Uterus (tissue), 2 donors: Measurements from ENCODE around the gene OR5T3.

Source experiments
- POLR2A ChIP-seq, 2 donors: fragments of 450-650 bp; IDR thresholded peaks; one replicate each; pipeline ENCODE4 v1.6.1; 2016; ENCODE audit warnings: antibody characterized with exemption in 2 of 2, mild to moderate bottlenecking in 1 of 2, moderate library complexity in 1 of 2
- TF ChIP-seq, protein P1 (sequence below), 4 experiments: fragments of 200-600 bp in 2 of 4; fragments of 450-650 bp in 2 of 4; sonication (generic) in 2 of 4; IDR thresholded peaks; one replicate each; pipeline ENCODE4 v1.5.1; 2016 to 2019; ENCODE audit warnings: antibody characterized with exemption in 4 of 4, mild to moderate bottlenecking in 2 of 4, moderate library complexity in 1 of 4

GRCh38 chr11:56214537-56214936, 37.5 kb upstream of the OR5T3 start:
- TF ChIP-seq, protein P1, sequence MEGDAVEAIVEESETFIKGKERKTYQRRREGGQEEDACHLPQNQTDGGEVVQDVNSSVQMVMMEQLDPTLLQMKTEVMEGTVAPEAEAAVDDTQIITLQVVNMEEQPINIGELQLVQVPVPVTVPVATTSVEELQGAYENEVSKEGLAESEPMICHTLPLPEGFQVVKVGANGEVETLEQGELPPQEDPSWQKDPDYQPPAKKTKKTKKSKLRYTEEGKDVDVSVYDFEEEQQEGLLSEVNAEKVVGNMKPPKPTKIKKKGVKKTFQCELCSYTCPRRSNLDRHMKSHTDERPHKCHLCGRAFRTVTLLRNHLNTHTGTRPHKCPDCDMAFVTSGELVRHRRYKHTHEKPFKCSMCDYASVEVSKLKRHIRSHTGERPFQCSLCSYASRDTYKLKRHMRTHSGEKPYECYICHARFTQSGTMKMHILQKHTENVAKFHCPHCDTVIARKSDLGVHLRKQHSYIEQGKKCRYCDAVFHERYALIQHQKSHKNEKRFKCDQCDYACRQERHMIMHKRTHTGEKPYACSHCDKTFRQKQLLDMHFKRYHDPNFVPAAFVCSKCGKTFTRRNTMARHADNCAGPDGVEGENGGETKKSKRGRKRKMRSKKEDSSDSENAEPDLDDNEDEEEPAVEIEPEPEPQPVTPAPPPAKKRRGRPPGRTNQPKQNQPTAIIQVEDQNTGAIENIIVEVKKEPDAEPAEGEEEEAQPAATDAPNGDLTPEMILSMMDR (IDR thresholded peaks at IDR 0.05): no peak
- TF ChIP-seq POLR2A (IDR thresholded peaks at IDR 0.05): no peak
